NB4 (cell line): ENCODE data around the gene HOXA6.

Experiments used
- DNase-seq: peaks from one replicate; pipeline ENCODE4 v3.0.0; 2010; ENCODE audit warnings: low read depth
- H3K4me3 ChIP-seq: one replicate; pipeline ENCODE4 v1.5.1; 2011; ENCODE audit warnings: mild to moderate bottlenecking, low read depth, low read length, moderate library complexity
- MYC ChIP-seq: IDR thresholded peaks from 2 replicates; pipeline ENCODE4 v1.6.1; 2011; ENCODE audit warnings: low read depth, low read length
- POLR2A ChIP-seq: IDR thresholded peaks from 2 replicates; pipeline ENCODE4 v1.6.1; 2011; ENCODE audit warnings: mild to moderate bottlenecking; ENCODE audit not compliant: insufficient read length; ENCODE audit errors: extremely low read depth
- TF ChIP-seq, protein P1 (sequence below): IDR thresholded peaks from 2 replicates; pipeline ENCODE4 v1.6.1; 2011; ENCODE audit warnings: low read depth, low read length
- TF ChIP-seq, protein P2 (sequence below): IDR thresholded peaks from one replicate; pipeline ENCODE4 v1.5.1; 2012; ENCODE audit warnings: low read depth, low read length

Gene HOXA6

DNA sequence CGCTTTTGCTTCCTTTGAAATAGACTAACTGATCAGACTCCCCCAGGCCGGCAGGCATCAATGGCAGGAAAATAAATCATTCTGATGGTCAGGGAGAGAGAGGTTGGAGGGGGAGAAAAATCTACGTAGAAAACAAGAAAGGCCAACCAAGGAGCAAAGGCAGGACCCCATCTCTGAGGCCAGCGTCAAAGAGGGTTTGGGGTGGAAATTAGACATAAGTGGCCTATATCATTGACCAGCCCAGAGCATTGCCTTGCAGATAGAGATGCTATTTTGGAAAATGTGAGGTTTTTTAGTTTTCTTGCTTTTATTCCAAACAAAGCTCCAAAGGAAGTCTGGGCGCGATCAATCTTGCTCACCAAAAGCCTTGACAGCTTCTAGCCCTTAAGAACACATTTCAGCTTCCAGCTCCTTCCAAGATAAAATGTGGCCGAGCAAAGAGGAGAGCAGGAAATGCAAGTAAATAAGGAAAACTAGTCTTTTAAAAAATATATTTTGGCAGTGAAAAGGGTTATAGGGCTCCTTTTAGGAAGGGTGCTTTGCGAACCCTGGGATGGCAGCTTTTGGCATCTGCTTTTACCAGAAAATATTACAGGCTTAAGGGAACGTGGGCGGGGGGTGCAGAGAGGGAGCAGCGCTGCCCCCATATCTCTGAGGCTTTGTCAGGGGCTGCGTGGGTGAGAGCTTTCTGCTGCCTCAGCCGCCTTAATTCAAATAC lies 43.1 kb downstream of the HOXA6 start:
- H3K4me3 ChIP-seq: no peak overlapping the region
- TF ChIP-seq POLR2A (no peak), MYC (no peak)
- TF ChIP-seq, protein P1, sequence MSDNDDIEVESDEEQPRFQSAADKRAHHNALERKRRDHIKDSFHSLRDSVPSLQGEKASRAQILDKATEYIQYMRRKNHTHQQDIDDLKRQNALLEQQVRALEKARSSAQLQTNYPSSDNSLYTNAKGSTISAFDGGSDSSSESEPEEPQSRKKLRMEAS: no peak
- TF ChIP-seq, protein P2, sequence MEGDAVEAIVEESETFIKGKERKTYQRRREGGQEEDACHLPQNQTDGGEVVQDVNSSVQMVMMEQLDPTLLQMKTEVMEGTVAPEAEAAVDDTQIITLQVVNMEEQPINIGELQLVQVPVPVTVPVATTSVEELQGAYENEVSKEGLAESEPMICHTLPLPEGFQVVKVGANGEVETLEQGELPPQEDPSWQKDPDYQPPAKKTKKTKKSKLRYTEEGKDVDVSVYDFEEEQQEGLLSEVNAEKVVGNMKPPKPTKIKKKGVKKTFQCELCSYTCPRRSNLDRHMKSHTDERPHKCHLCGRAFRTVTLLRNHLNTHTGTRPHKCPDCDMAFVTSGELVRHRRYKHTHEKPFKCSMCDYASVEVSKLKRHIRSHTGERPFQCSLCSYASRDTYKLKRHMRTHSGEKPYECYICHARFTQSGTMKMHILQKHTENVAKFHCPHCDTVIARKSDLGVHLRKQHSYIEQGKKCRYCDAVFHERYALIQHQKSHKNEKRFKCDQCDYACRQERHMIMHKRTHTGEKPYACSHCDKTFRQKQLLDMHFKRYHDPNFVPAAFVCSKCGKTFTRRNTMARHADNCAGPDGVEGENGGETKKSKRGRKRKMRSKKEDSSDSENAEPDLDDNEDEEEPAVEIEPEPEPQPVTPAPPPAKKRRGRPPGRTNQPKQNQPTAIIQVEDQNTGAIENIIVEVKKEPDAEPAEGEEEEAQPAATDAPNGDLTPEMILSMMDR: no peak
- no peak for DNase-seq

DNA sequence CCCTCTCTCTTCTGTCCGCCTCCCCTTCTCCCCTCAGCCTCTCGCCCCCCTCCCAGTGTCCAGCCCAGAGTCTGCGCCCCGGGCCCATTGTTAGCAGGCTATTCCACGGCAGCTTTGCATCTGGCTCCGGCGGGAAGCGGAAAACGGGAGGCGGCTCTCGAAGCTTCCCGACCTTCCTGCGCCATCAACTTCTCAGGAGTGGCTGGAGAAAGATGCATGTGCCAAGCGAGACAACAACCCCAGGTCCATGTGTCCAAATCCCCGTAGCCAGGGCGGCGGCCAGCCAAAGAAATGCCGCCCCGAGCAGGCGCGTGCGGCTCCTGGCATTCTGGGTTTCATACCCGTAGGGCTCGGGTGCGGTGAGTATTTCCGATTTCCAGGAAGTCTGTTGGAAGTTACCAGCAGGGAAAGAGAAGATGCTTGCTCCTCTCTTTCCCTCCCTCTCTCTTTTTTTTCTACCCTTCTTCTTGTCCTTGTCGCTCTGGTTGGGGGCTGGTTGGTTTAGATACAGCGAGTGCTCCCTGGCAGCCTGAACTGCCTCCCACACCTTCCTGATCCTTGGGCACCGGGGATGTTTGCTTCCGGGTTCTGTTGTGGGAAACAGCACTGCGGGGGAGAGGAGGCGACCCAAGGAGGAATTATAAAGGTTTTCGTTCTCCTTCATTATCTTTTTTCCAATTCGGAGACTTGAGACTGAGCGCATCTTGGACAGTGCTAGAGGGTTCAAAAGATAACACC lies 43.9 kb downstream of the HOXA6 start:
- H3K4me3 ChIP-seq: no peak overlapping the region
- no peak for TF ChIP-seq POLR2A
- no peak for DNase-seq

DNA sequence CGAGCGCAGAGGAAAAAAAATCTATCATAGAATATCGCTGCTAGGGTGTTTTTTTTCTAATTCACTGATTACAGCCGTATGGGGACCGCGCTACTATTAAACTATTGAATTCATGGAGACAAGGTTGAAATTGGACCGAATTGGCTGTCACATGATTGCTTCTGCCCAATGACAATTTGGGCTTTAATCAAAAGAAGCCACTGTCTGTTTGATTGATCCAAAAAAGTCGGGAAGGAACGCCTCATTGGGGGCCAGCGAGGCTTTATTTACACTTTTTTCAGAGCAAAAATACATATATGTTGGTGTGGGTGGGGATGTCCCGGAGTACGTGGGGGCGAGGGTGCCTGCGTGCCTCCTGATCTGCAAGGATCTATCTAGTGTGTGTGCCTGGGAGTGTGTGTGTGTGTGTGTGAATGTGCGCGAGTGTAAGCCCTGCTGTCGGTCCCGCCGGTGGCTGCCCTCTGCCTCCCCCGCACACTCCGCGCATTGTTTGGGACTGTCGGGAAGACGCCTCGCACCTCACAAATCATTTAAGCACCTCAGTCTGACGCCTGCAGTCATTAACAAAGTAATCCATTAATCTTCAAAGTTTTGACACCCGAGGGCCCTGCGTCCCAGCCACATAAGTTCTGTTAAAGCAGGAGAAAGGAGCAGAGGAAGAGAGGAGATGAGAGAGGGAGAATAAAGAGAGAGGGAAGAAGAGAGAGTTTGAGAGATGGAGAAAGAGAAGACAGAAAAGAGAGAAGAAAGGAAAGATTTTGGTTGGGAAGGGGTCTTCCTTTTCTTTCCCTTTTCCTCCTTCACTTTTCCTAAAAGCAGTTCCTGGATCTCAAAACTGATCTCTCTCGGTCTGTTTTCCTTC lies 44.8 kb downstream of the HOXA6 start, which contains the start of gene HOXA2:
Gene HOXA2, minus strand, starts transcription at position 103 of the 862 bp plus-strand sequence. CDS start 183 bp downstream, outside the sequence.
- DNase-seq: no peak
- H3K4me3 ChIP-seq: no peak within 1 kb of the TSS
- TF ChIP-seq, protein P1: no peak
- TF ChIP-seq, protein P2: no peak
- TF ChIP-seq POLR2A (no peak), MYC (no peak)

DNA sequence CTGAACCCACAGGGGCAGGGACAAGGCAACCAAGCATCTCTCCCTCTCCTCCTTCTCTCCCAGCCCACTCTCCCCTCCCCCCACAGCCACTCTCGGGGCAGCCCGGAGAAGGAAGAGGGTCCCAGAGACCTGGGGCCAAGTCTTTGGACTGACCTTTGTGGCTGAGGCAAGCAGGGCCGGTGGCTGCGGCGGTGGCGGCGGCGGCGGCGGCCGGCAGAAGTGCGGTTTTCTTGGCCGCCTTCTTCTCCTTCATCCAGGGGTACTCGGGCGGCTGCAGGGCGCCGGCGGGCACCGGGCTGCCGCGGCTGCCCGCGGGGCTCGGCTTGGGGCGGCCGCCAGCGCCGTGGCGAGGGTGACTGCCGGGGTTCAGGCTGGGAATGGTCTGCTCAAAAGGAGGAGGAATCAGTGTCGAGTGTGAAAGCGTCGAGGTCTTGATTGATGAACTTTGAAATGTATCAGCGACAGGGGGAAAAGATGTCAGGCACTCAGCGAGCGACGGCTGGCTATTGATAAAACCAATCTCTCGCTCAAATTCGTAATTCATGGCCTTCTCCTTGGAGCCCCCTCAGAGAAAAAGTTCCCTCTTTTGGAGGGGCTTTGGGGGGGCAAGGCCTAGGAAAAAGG lies 45.5 kb downstream of the HOXA6 start:
- no peak overlapping the region for H3K4me3 ChIP-seq
- no peak for TF ChIP-seq POLR2A
- peak; percentile 46 for DNase-seq

DNA sequence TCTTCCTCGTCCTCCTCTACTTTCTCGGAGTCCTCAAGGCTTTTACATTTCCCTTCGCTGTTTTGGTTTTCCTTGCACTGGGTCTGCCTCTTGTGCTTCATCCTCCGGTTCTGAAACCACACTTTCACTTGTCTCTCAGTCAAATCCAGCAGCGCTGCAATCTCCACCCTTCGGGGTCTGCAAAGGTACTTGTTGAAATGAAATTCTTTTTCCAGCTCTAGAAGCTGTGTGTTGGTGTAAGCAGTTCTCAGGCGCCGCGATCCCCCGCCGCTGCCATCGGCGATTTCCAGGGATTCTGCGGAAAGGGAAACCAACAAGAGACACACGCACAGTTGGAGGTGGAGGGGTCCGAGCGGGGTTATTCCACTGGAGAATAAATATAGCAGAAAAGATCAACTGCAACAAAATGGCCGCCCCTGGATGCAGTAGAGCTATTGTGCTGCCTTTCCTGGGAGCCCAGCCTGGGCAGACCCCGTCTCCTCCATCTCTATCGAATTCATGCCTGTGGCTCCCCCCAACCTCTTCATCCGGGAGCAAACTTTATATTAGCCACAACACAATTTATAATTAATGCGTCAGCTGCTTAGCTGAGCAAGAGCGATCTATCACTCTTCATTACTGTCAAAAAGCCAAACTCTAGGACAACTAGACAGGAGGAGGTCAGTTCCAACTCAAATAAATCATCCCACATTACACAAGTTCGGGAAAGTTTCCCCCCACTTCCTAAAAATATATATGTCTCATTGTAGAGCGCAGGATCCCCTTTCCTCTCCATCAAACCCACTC lies 46.2 kb downstream of the HOXA6 start:
- TF ChIP-seq, protein P2: no peak
- TF ChIP-seq MYC: no peak
- TF ChIP-seq, protein P1: no peak
- no peak for TF ChIP-seq POLR2A
- no peak overlapping the region for H3K4me3 ChIP-seq
- no peak for DNase-seq

DNA sequence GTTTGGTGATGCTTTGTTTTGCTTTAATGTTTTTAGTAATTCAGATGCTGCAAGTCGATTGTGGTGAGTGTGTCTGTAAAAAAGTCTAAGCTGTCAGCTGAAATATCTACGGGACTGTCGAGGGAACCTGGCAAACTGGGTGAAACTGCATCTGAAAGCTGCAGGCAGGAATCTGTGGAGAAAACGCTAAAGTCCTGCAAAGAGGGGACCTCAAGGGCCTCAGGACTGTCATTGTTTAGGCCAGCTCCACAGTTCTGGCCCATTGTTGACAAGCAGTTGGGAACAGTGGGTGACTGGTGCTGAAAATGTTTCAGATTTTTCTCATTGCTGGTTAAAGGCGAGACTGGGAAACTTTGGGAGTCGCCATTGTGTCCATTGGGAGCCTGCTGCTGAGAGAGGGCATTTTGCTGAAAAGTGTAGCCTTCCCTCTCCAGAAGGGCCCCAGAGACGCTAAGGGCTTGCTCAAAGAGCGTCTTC lies 46.8 kb downstream of the HOXA6 start:
- TF ChIP-seq, protein P1: no peak
- TF ChIP-seq, protein P2: no peak
- no peak for TF ChIP-seq POLR2A
- no peak for TF ChIP-seq MYC
- no peak for DNase-seq
- no peak overlapping the region for H3K4me3 ChIP-seq
